Stimulated activated CD4-positive, alpha-beta T cell treated with anti-CD3 and anti-CD28 coated beads, Interleukin-1b, Interleukin-23, amount 100 ng/mL, for 1 hour (primary cell): ENCODE data around the gene PRKCE.

Experiments used
- DNase-seq, 2 donors: peaks; one replicate each; pipeline ENCODE4 v3.0.0-alpha.2; 2020; ENCODE audit warnings: low read depth in 2 of 2

The PRKCE gene

DNA sequence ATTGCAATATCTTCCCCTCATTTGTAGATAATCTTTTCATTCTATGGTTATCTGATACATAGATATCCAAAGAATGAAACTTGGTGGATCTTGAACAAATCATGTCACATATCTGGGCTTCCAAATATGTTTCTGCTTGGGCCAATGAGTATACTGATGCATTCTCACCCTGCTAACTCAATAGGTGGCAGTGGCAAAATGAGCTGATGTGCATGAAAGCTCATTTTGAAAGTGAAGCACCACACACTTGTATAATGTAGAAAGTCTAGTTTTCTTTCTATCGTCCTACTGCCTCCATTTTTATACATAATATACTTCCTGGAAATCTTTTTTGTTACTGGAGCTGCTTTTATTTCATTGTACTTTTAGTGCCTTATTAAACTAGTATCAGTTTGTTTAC lies 208.2 kb downstream of the PRKCE start:
- no peak for DNase-seq

DNA sequence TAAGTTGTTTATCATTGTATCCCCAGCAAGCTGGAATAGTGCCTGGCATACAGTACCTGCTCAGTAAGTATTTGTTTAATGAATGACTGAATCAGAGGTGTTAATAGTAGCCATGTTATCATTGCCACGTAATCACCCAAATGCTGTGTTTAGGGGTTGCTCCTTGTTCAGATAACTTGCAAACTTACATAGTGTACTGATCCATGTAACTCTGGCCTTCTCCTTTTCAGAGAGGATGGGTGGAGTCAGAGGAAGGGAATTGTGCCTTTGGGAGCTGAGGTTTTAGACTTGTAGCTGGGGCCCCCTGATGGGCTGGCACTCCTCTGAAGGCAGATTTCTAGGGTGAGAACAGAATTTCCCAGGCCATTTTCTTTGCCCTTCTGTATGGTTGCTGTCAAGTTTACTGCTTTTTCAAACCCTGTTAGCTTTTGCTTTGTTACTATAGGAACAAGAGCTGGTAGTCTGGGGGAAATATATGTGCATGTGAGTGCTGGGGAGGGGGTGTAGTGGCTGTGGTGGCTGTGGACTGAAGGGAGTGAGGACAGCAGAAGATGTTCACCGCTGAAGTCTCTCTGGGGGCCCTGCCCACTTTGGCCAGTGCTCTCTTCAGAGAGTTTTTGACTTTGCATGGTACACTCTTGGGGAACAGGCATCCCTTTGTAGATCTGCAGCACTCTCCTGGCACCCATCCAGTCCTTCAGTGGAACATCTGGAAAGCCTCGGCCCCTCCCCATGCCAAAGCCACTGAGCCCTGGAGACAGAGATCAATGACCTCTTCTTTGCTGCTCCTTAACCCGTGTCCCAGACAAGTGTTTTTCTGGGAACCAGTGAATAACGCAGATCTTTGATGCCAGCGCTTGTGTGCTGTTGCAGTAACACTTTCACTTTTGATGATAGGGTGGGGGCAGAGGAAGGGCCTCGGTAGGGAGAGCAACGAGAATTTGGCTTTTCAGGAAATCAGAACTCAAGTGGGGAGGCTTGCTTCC lies 209.0 kb downstream of the PRKCE start:
- no peak for DNase-seq

DNA sequence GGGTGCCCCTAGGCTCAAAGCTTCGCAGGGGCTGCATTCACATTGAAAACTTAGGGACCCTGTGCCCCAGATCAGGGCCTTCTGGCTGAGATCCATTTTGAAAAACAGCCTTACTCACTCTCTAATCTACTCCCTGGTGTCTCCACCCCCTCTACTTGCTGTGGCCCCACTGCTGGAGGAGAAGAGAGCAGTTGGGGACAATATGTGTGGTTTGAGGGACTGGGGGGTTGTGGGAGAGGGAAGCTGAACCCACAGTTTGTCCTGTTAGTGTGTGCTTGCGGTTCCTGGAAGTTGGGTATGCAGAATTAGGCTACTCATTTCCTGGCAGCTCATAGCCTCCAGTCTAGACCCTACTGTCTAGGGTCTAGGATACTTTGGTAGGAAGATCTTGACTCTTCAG lies 211.4 kb downstream of the PRKCE start:
- no peak for DNase-seq

DNA sequence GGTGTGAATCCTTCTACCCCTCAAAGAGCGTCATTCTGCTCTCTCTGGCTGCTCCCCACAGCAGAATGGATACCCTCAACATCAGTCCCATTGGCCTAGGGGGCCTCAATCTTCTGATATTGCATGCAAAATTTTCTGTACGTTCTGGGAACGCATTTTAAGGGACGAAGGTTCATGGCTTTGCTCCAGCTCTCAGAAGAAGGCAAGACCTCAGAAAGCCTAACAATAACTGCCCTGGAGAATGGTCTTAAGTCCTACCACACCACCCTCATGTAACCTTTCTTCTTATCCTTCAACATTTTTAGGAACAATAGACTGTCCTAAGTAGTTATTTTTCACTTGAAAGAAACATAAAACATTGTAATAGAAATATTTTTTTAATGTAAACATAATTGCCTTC lies 212.6 kb downstream of the PRKCE start:
- no peak for DNase-seq

DNA sequence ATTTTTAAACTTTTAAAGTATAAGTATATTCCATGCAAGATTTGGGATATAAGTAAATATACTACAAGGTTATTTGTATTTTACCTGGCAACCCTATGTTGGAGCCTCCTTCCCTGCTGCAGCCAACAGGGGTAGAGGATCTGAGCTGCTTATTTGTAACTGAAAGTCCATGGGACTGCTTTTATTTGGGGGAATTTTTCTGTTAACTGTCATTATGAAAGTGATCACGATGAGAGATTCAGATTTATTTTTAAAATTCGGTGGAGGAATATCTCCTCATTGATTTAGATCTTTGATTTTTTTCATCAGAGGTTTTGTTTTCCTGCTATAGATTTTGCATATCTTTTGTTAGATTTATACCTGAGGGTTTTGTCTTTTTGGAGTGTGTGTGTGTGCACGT lies 215.9 kb downstream of the PRKCE start:
- DNase-seq = no peak

DNA sequence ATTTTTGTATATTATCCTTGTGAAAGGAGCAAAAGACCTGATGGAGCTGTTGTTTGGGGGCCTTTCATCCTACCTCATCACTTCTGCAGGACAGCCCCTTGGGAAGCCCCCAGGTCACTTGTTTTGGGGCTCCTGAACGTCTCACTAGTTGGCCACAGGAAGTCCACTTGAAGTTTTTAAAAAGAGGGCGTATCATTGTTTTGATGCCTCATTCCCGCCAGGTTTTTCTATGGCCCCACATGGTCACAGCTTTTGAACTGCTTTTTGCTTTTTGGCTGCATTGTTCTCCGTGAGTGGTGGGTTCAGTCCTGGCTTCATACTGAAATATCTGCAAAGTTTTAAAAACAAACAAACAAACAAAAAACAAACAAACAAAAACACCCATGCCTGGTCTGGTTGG lies 216.3 kb downstream of the PRKCE start:
- no peak for DNase-seq

DNA sequence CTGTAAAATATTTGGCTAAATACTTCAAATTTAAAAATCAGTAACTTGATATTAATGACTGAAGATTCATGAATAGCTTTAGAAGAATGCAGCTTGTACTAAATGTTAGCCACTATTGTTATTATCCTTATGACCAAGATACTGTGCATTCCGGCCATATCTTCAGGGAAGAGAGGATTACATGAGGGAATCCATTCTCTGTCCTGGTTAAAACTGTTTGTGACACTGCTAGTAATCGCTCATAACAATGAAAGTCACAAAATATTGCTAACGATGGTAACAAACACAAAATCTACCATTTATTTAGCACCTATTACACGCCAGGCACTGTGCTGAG lies 217.7 kb downstream of the PRKCE start:
- DNase-seq = no peak

DNA sequence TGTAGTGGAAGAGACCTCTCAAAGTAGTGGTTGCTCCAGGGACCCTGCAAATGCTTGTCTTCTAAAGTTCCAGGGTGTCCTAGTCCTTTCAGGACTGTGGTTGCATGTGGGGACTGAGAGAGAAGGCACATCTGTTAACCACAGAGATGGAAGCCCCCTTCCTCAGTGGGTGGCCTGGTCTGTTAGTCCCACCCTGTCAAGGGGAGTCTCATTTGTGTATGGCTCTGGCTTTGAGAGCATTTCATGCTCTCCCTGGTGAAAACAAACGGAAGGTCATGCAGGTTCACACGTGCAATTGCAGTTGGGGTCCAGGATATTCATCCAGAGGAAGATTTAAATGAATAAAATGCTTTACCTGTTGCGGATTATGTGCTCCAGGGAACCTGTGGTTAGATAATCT lies 219.6 kb downstream of the PRKCE start:
- no peak for DNase-seq

DNA sequence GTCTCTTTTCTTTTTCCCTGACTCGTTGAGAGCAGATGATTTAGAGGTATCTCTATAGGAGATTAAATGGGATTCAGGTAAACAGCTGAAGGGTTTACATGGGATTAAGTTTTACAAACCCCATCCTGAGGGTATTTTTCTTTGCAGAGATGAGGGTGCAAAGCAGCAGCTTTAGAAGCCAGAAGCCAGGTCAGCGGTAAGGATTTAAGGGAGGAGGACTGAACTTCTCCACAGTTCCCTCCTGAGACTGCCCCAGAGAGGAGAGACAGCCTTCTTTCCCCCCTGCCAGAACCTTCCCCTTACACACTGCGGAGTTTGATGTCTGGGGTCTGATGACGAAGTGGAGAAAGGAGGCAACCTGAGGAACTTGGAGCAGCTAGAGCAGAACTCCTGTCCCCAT lies 220.1 kb downstream of the PRKCE start:
- DNase-seq = no peak

DNA sequence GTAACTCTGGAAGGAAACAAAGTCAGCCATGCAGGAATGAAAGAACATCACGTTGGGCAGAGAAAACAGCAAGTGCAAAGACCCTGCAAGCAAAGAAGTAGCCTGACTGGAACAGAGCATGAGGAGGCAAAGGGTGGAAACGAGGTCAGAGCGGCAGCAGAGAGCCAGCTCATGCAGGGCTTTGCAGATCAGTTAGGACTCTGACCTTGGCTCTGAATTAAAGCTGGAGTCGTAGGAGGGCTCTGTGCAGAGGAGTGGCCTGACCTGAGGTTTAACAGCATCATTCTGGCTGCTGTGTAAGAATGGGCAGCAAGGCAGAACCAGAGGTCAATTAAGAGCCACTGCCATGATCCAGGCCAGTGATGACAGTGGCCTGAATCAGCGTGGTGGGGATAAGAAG lies 220.7 kb downstream of the PRKCE start:
- DNase-seq = no peak

DNA sequence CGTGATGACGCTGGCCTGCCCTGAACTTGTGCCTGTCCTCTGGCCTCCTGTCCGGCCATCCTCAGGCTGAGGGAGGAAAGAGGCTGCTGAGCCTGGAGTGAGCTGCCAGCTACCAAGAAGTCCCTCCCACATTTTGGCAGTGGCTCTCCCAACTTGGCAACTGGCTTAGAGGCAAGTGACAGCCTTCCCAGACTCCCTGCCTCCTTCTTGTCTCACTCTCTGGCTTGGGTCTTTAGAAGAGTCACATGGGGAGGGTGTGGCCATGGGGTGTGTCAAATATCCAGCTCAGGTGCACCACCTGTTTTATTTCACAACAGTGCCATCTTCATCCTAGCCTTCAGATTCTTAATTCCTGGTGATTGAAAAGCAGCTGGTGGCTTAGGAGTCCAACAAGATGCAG lies 222.9 kb downstream of the PRKCE start:
- no peak for DNase-seq

DNA sequence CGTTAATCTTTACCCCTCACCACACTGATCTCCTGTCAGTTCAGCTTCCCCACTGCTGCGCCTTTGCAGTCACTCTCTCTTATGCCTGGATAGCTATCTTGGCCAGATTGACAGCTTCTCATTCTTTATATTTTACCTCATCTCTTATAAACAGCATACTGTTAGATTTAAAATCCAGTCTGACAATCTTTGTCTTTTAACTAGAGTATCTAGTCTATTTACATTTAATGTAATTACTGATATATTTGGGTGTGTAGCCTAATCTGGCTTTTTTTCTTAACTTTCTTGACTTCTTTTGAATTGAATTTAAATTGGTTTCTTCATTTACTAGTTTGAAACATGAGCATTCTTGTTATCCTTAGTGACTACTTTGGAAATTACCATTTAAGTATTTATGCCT lies 225.1 kb downstream of the PRKCE start:
- no peak for DNase-seq

DNA sequence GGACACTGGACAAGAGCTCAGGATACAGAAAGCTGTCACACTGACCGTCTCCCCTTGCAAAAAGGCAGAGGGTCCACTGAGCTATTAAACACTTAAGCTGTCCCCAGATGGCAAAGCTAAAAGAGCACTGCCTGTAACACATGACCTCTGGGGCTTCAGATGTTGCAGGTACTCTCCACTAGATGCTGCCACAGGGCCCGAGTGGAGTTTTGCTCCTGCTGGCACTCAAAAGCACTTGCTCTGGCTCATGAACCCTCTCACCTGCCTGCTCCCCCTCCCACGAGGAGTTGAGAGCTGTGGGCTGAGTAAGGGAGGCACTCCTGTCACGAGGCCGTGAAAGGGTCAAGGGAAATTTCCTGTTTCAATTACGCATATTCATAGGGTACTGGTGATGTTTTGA lies 227.9 kb downstream of the PRKCE start:
- DNase-seq = no peak

DNA sequence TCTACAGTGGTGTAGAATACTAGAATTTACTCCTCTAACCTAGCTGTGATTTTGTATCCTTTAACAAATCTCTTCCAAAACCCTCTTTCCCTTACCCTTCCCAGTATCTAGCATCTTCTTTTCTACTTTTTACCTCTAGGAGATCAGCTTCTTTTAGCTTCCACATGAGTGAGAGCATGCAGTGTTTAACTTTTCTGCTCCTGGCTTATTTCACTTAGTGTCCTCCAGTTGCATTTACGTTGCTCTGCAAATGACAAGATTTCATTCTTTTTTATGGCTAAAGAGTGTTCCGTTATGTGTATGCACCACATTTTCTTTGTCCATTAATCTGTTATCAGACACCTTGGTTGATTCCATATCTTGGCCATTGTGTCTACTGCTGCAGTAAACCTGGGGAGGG lies 228.5 kb downstream of the PRKCE start:
- no peak for DNase-seq

DNA sequence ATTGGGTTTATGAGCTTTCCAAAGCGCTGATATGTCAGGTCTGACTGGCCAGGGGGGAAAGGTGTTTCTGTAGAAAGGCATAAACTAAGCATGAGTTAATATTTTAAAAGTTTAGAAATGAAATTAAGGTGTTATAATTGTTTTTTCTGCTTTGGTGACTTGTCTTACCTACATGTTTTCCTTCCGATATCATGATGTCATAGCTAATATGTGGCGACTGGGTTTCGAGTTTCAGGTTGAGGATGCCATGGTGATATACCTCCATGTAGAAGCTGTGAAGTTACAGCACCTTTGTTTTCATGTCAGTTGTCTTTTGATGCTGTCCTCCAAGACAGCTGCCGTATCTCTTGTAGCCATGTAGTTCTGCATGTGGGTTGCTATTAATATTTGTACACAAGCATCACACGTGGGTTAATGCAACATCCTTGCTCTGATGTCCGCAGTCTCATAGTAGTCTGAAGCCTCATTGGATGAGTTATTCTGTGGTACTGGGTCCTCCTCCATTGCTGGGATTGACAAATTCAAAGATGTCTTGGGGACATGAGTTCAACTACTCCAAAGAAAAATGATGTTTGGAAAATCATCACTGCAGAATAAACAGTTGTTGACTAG lies 230.6 kb downstream of the PRKCE start:
- DNase-seq = no peak

DNA sequence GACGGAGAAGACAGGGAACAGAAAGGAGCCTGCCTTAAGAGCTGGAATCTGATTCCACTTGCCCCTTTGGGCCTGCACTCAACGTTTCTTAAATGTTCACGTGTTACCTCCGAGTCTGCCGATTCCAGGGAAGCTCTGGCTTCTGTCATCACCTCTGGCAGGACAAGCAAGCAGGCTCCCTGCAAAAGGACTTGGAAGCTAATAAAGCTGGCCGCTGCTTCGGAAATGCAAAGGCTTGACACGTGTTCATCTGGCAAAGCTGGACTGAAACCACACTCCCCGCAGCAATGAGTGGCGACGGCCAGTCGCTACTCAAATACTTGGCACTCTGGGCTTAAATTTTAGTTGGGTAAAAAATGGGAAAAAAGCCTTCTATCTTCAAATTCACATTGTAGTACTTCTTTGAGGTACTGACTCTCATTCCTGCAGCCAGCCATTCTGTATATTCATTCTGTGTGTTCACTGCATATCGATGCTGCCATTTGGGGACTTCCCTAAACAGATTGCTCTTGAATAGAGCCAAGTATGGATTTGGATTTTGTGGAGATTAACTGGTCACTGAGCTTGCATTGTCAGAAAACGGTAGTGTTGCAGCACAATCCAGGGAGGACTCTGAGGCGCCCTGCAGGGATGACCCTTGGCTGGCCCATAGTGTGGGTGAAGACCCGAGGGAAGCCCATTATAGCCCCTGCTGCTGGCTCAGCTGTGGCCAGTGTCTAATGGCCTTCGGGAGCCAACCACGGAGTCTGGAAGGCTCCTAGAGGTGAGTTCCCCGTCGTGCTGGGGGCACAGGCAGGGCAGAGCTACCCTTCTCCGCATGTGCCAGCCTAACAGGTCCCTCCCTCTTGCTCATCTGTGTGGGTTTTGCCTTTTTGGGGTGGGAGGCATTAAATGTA lies 231.5 kb downstream of the PRKCE start:
- no peak for DNase-seq

DNA sequence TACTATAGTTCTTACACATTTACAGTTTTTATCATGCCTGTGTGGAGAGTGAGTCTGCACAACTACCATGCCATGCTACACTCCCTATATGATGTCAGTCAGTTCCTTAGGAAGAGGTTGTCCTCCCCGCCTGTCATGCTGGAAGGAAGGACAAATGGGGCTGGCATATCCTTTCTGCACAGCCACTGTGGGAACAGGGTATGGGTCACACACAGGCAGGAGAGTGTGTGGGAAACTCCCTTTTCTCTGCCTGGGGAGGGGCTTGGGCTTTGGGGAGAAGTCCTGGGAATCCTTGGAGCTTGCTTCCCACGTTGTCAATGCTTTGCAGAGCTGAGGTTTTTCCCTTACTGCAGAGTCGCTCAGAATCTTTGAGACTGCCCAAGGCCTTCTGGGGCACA lies 232.1 kb downstream of the PRKCE start:
- DNase-seq = no peak

DNA sequence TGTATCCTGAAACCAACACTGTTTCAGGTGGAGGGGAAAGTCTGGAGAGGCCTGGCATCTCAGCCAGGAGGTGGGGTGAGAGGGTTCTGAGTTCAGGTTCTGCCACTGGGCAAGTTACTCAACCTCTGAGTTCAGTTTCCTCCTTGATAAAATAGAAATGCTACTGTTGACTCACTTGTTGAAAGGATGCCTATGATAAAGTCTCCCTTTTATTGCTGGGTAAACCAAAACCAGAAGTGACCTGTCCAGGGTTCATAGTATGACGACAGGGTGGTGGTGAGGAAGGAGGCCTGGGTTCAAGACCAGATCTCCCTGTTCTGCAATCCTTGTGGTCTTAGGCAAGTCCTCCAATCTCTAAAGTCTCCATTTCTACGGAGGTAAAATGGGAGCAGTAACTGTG lies 232.7 kb downstream of the PRKCE start:
- DNase-seq = no peak

DNA sequence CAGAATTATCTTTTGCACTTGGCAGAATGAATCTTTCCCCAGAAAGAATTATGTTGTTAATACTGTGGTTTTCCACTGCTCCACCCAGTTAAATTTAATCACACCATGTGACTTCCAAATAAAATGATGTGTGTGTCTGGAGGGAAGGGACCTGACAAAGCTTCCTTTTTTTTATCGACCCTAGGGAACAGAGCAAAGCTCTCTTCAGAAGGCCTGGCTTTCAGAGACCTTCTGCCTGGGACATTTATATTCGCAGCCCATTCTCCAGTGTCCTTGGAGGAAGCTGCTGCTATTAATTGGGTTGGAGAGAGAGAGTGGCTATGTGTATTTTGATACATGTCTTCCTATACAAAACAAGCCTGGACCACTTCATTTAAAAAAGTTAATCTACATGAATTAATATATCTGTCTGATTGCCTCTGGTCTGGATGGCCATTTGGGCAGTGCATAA lies 233.7 kb downstream of the PRKCE start:
- no peak for DNase-seq

DNA sequence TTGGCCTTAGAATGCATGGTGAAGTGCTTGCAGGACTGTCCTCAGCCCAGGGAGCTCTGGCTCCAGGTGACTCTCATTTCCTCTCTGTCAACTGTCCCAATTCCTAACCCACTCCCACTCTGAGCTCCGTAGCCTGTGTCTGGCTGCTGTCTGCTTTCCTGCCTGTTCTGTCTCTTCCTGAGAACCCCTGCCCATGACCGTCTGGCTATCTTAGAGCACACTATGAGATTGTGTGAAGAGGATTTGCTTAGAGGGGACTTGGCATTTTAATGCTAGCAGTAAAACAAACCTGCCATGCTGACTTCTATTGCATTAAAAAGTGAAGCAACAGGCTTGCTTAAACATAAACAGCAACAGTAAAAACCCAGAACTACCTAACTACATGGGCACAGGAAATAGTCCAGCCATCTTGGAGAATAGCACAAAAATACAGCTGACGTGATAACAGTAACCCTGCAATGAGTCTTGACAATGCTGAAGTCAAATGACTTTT lies 234.7 kb downstream of the PRKCE start:
- DNase-seq = no peak

DNA sequence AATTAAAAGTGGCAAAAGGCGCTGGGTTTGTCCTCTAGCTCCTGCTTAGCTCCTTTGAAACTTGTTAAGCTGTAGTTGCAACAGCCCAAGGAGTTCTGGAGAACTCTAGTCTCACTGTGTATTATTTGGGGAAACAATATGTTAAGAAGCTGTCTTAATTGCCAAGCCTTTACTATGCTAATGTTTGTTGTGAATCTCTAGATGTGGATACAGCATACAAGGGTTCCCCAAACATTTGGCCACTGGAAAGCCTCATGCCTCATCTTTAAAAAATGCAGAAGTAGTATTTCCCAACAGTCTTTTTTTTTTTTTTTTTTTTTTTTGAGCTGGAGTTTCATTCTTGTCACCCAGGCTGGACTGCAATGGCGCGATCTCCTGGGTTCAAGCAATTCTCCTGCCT lies 236.7 kb downstream of the PRKCE start:
- no peak for DNase-seq

DNA sequence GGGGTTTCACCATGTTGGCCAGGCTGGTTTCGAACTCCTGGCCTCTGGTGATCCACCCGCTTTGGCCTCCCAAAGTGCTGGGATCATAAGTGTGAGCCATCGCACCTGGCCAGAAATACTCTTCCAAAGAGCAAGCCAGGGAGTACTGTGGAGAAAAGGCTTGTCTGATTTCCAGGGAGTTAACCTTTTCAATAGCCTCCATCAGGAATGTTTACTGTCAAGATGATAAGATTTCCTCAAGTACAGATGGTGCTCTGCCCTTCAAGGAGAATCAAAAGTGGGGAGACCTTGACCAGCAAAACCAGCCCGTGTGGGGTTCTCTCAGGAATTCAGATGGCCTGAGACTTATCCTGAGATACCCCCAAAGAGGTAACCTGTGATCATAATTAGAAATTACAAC lies 237.2 kb downstream of the PRKCE start:
- DNase-seq = no peak
